Heart left ventricle (tissue), 13 donors: Measurements from ENCODE around the gene DNAH17.

ENCODE experiments used
- CTCF ChIP-seq, 12 donors: fragments of 200-600 bp; sonication (generic) in 4 of 12; IDR thresholded peaks; one replicate each; pipeline versions ENCODE4 v1.5.0 to v1.8.0; 2018 to 2022; ENCODE audit warnings: antibody characterized with exemption in 12 of 12, mild to moderate bottlenecking in 5 of 12
- POLR2A ChIP-seq, 2 donors: fragments of 450-650 bp; IDR thresholded peaks; one replicate each; pipeline ENCODE4 v1.6.1; 2017; ENCODE audit warnings: antibody characterized with exemption in 2 of 2, mild to moderate bottlenecking in 2 of 2, moderate library complexity in 2 of 2
- donor health status: ischemic (EF 13 %, LVEDD 7.1; RV severe dilation, severe dysfunction).
- donor health status: DM: no; HTN: yes; CAD: no.
- donor health status: DM: no; HTN: no; CAD: no.
- donor health status: ischemic (EF 25% LVEDD 6.9; RV normal size, moderate dysfunction).
- donor health status: ischemic (EF 25% LVEDD 5.7; RV mildly dilated, moderate dysfunction).
- donor health status: ischemic (EF 35%, LVEDD 5.7; RV mildly dilated, moderate dysfunction).
- donor health status: nonischemic (EF 11% LVEDD 7.7; RV severe dilation, severe dysfunction).
- donor health status: DM: yes; HTN: yes; CAD: no.
- donor health status: PGD.
- donor health status: ischemic (EF 29% LVEDD 5.4; RV normal size, mild dysfunction).
- donor health status: nonischemic (EF 23%, LVEDD 6.1; RV moderate dilation, normal function).

- TF ChIP-seq CTCF (IDR thresholded peaks at IDR 0.05) = no peak
- TF ChIP-seq POLR2A (IDR thresholded peaks at IDR 0.05) = no peak
Measured at GRCh38 chr17:78608122-78608803, 31.1 kb upstream of the DNAH17 start.
